NCI-H2196 (cell line): ENCODE measurements around the gene PRKCH.
"Not testable (repeated sequence)": the region's sequence is repeated elsewhere in the genome, so short reads cannot be mapped to it uniquely, and the experiment has no call there.

Experiments
- DNase-seq: peaks from one replicate; lab custom pipeline; 2025; ENCODE audit not compliant: unreplicated experiment; lab: John Stamatoyannopoulos, UW

Gene PRKCH

GRCh38 chr14:61304688-61305087 lies 16.7 kb upstream of the PRKCH start:
- no peak for DNase-seq

GRCh38 chr14:61308198-61308597 lies 13.2 kb upstream of the PRKCH start:
- no peak for DNase-seq

- not testable (repeated sequence) for DNase-seq
These were observed 12.7 kb upstream of the PRKCH start for GRCh38 chr14:61308701-61309100.

- peak; percentile 49 for DNase-seq
These were observed 6.1 kb upstream of the PRKCH start for GRCh38 chr14:61315313-61315712.

- DNase-seq, result no peak
These were observed 2.3 kb upstream of the PRKCH start for GRCh38 chr14:61319086-61319485.

- DNase-seq, result no peak
These were observed 1.7 kb upstream of the PRKCH start for GRCh38 chr14:61319706-61320105.

- DNase-seq, result not testable (repeated sequence)
These were observed 1.2 kb upstream of the PRKCH start for GRCh38 chr14:61320170-61320569.

GRCh38 chr14:61320806-61321384 lies 484 bp upstream of the PRKCH start:
- no peak for DNase-seq

GRCh38 chr14:61322011-61322798 lies 826 bp downstream of the PRKCH start:
- peak; percentile 51 for DNase-seq

GRCh38 chr14:61322799-61323290 lies 1.5 kb downstream of the PRKCH start:
- DNase-seq, result peak; percentile 51

- DNase-seq, result no peak
These were observed 2.6 kb downstream of the PRKCH start for GRCh38 chr14:61323970-61324369.

GRCh38 chr14:61325166-61325565 lies 3.8 kb downstream of the PRKCH start:
- no peak for DNase-seq

- DNase-seq, result no peak
These were observed 4.8 kb downstream of the PRKCH start for GRCh38 chr14:61326146-61326545.

GRCh38 chr14:61326847-61327246 lies 5.5 kb downstream of the PRKCH start:
- DNase-seq, result no peak

- no peak for DNase-seq
These were observed 7.4 kb downstream of the PRKCH start for GRCh38 chr14:61328626-61329262.

- no peak for DNase-seq
These were observed 8.2 kb downstream of the PRKCH start for GRCh38 chr14:61329478-61330051.

GRCh38 chr14:61330511-61330910 lies 9.1 kb downstream of the PRKCH start:
- no peak for DNase-seq

GRCh38 chr14:61331992-61332657 lies 10.7 kb downstream of the PRKCH start:
- no peak for DNase-seq

GRCh38 chr14:61332658-61333029 lies 11.3 kb downstream of the PRKCH start:
- DNase-seq, result no peak

GRCh38 chr14:61333087-61333486 lies 11.7 kb downstream of the PRKCH start:
- DNase-seq, result no peak

GRCh38 chr14:61334197-61334701 lies 12.9 kb downstream of the PRKCH start:
- DNase-seq, result no peak
